Measurements from ENCODE around the gene RIMS4. TPM values are rescaled to one million over a fixed set of nuclear protein-coding genes. Genes with fewer than 3 reads are reported as not detected.

RIMS4 gene
- total RNA-seq, 1 experiment from 2014 or later: 16.3 TPM

GRCh38 chr20:44723391-44723790 is 87.0 kb downstream of the RIMS4 start:
- Histone ChIP-seq H4K91ac (ENCODE audit: insufficient read length, low read depth, low read length) (no peak overlapping the region), H2BK15ac (ENCODE audit: low read depth, low read length) (no peak overlapping the region), H2AK5ac (ENCODE audit: insufficient read length, low read length) (no peak overlapping the region), H2BK20ac (ENCODE audit: low read depth, low read length, poor library complexity, severe bottlenecking) (no peak overlapping the region), H3K9ac (ENCODE audit: extremely low read depth, insufficient read length, low read length) (no peak overlapping the region), H3K23ac (ENCODE audit: insufficient read length, low read depth, low read length) (no peak overlapping the region), H3K4ac (ENCODE audit: low read depth, low read length) (no peak overlapping the region), H4K20me1 (ENCODE audit: control insufficient read depth, insufficient read depth, insufficient read length) (no peaks in the 10 kb centered on the region), H2BK5ac (ENCODE audit: insufficient read length, low read length) (no peak overlapping the region), H3K23me2 (ENCODE audit: insufficient read length, low read depth, low read length, poor library complexity, severe bottlenecking) (no peaks in the 10 kb centered on the region), H3K79me1 (ENCODE audit: insufficient read depth, low read depth, low read length, poor library complexity, severe bottlenecking) (no peaks in the 10 kb centered on the region), H3K4me2 (ENCODE audit: insufficient read depth, insufficient read length, low read length) (no peak overlapping the region), H3K9me3 (ENCODE audit: control insufficient read depth, low read depth, low read length) (no peaks in the 10 kb centered on the region), H3K27ac (ENCODE audit: insufficient read length, low read depth, low read length) (no peak overlapping the region), H2AFZ (ENCODE audit: low read length) (no peak overlapping the region), H3K56ac (ENCODE audit: insufficient read length, low read depth, low read length) (no peak overlapping the region), H4K5ac (ENCODE audit: insufficient read length, low read depth, low read length) (no peak overlapping the region), H2BK12ac (ENCODE audit: insufficient read length, low read depth, low read length) (no peak overlapping the region), H4K8ac (replicated peaks; ENCODE audit: insufficient read length, low read depth, low read length) (no peak overlapping the region), H3K27me3 (ENCODE audit: insufficient read depth, low read length) (no peaks in the 10 kb centered on the region), H3K4me1 (ENCODE audit: insufficient read depth, low read length) (no peaks in the 10 kb centered on the region; the same call in 1 of the 2 replicates), H3K79me2 (ENCODE audit: insufficient read depth, low read length) (no peaks in the 10 kb centered on the region), H3T11ph (ENCODE audit: low read length) (no peak overlapping the region), H3K18ac (ENCODE audit: insufficient read length, low read depth, low read length) (no peak overlapping the region), H3K14ac (ENCODE audit: insufficient read depth, low read length) (no peak overlapping the region), H2BK120ac (ENCODE audit: low read depth, low read length, poor library complexity, severe bottlenecking) (no peak overlapping the region)
- Mint-ChIP-seq H3K36me3 (ENCODE audit: insufficient read depth in 1 of 3, low read depth in 3 of 3) (no peaks in the 10 kb centered on the region), H3K27me3 (ENCODE audit: low read depth) (no peaks in the 10 kb centered on the region), H3K27ac (peak overlapping the region in 1 of 3 experiments; percentile 63; a peak in 1 of 7 replicates), H3K4me1 (peaks cover 14 to 22% of the 10 kb centered on the region in 2 experiments), H3K9me3 (no peaks in the 10 kb centered on the region), H3K4me3 (no peak overlapping the region)
- TF ChIP-seq CTCF (conservative IDR thresholded peaks at IDR 0.05): no peak
- no CpG with 5 or more reads among the region's 7 CpGs for WGBS (ENCODE audit: extremely low coverage, insufficient read length, low lambda C conversion rate)
- no peak for DNase-seq

All from H9 (cell line).